PFSK-1 (cell line): Measurements from ENCODE around the gene SPNS1.

Experiments
- FOXP2 ChIP-seq: optimal IDR thresholded peaks from 2 replicates; pipeline ENCODE3; 2011; ENCODE audit warnings: borderline replicate concordance, control low read depth, inconsistent platforms; ENCODE audit not compliant: insufficient read depth; ENCODE audit errors: extremely low read length, extremely low read depth
- POLR2AphosphoS5 ChIP-seq: IDR thresholded peaks from 2 replicates; pipeline ENCODE4 v1.6.1; 2012; ENCODE audit warnings: low read depth, mild to moderate bottlenecking, control low read depth, low read length, moderate library complexity
- SIN3A ChIP-seq: IDR thresholded peaks from 2 replicates; pipeline ENCODE4 v1.6.1; 2012; ENCODE audit warnings: mild to moderate bottlenecking, low read length, moderate library complexity, borderline replicate concordance; ENCODE audit not compliant: insufficient read depth
- TAF1 ChIP-seq: IDR thresholded peaks from 2 replicates; pipeline ENCODE4 v1.6.1; 2012; ENCODE audit warnings: low read length, control low read depth, borderline replicate concordance; ENCODE audit not compliant: insufficient read depth
- TF ChIP-seq, protein P1 (sequence below), 2 experiments: IDR thresholded peaks; 2 replicates each; pipeline versions ENCODE4 v1.6.1 to v1.8.0; 2011 to 2012; ENCODE audit warnings: low read depth in 2 of 2, low read length in 2 of 2, control low read depth in 1 of 2, inconsistent platforms in 1 of 2, mild to moderate bottlenecking in 1 of 2, moderate library complexity in 1 of 2; ENCODE audit not compliant: insufficient read depth in 1 of 2

The SPNS1 gene

DNA sequence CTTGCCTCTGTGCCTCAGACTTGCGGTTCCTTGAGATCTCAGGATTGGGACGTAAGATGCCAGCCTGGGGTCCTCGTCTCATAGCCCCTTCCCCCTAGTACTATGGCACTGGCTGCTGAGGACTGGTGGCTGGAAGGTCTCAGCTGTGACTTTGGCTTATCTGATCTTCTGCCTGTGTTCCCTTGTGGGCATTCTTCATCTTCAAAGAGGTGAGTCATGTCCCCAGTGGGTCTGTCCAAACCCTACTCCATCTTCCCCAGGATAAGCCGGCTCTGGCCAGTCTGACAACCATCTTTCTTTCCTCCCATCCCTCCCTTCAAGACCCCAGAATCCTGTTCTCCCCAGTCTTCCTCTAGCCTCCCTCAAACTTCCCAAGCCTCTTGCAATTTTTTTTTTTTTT is 39.2 kb upstream of the SPNS1 start:
- no peak for TF ChIP-seq FOXP2
- TF ChIP-seq, protein P1, sequence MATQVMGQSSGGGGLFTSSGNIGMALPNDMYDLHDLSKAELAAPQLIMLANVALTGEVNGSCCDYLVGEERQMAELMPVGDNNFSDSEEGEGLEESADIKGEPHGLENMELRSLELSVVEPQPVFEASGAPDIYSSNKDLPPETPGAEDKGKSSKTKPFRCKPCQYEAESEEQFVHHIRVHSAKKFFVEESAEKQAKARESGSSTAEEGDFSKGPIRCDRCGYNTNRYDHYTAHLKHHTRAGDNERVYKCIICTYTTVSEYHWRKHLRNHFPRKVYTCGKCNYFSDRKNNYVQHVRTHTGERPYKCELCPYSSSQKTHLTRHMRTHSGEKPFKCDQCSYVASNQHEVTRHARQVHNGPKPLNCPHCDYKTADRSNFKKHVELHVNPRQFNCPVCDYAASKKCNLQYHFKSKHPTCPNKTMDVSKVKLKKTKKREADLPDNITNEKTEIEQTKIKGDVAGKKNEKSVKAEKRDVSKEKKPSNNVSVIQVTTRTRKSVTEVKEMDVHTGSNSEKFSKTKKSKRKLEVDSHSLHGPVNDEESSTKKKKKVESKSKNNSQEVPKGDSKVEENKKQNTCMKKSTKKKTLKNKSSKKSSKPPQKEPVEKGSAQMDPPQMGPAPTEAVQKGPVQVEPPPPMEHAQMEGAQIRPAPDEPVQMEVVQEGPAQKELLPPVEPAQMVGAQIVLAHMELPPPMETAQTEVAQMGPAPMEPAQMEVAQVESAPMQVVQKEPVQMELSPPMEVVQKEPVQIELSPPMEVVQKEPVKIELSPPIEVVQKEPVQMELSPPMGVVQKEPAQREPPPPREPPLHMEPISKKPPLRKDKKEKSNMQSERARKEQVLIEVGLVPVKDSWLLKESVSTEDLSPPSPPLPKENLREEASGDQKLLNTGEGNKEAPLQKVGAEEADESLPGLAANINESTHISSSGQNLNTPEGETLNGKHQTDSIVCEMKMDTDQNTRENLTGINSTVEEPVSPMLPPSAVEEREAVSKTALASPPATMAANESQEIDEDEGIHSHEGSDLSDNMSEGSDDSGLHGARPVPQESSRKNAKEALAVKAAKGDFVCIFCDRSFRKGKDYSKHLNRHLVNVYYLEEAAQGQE (IDR thresholded peaks at IDR 0.05; ENCODE audit: insufficient read depth in 1 of 2, low read depth in 2 of 2, low read length in 2 of 2): no peak
- no peak for TF ChIP-seq SIN3A
- no peak for TF ChIP-seq TAF1
- no peak for TF ChIP-seq POLR2AphosphoS5

DNA sequence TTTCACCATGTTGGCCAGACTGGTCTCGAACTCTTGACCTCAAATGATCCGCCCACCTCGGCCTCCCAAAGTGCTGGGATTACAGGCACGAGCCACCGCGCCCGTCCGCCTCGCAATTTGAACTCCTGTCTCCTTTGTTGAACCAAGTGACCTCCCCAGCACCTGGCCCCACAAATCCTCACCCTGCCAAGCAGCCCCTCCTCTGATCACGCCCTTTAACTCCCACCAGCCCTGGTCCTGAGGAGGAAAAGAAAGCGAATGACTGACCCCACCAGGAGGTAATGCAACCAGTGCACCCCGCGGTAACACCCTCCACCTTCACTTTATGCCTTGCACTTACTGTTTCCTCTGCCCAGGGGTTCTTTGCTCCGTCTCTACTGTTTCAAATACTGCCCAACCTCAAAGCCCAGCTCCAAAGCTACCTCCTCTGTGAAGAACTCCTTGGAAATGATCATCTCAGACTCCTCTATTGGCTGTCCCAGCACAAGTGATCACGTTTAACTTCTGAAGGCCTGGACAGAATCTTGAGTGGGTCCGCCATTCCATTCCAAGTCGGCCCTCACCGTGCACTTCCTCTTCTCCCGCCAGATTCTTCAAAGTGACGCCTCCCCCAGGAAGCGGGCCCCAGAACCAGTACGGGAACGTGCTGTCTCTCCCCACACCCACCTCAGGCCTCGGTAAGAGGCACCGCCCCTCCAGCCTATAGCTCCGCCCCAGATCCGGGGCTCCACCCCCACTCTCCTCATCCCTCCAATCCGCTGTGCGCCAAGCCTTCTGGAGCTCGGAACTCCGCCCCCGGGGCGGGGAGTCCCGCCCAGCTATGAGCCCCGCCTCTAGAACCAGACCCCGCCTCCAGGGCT is 38.4 kb upstream of the SPNS1 start:
- TF ChIP-seq, protein P1 (IDR thresholded peaks at IDR 0.05; ENCODE audit: insufficient read depth in 1 of 2, low read depth in 2 of 2, low read length in 2 of 2): no peak
- TF ChIP-seq TAF1 (no peak), POLR2AphosphoS5 (no peak), FOXP2 (no peak), SIN3A (no peak)

DNA sequence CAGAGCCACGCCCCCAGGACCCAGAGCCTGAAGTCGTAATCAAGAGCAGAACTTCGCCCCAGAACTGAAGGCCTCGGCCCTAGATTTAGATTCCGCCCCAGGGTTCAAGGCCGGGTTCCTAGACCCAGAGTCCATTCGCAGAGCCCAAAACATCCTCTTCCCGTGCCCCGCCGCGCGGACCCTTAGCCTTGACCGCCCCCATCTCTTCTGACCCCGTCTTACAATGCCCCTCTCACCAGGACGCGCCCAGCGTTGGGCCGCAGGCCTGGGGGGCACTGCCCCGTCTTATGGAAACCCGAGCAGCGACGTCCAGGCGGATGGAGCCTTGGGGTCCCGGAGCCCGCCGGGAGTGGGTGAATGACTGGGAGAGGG is 37.8 kb upstream of the SPNS1 start:
- TF ChIP-seq TAF1 (no peak), POLR2AphosphoS5 (no peak), SIN3A (no peak), FOXP2 (no peak)
- TF ChIP-seq, protein P1 (IDR thresholded peaks at IDR 0.05; ENCODE audit: insufficient read depth in 1 of 2, low read depth in 2 of 2, low read length in 2 of 2): no peak

DNA sequence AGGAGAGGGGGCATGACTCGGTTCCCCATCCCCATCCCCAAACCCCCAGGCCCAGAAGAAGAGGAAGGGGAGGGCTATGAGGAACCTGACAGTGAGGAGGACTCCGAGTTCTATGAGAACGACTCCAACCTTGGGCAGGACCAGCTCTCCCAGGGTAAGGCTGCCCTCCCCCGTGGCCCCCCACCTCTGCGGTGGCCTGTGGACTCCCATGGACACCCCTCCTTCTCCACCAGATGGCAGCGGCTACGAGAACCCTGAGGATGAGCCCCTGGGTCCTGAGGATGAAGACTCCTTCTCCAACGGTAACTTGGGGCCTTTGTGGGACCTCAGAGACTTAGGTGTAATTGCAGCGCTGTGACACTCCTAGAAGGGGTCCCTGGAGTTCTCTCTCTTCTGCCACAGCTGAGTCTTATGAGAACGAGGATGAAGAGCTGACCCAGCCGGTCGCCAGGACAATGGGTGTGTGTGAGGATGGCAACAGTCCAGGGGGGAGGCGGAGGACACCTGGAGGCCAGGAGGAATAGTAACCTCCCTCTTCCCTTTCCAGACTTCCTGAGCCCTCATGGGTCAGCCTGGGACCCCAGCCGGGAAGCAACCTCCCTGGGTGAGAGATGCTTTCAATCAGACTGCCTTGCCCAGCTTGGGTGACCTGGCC is 37.2 kb upstream of the SPNS1 start:
- TF ChIP-seq POLR2AphosphoS5 (no peak), FOXP2 (no peak), SIN3A (no peak), TAF1 (no peak)
- TF ChIP-seq, protein P1 (IDR thresholded peaks at IDR 0.05; ENCODE audit: insufficient read depth in 1 of 2, low read depth in 2 of 2, low read length in 2 of 2): no peak
